ENCODE measurements around the gene PSMD1.
"Not testable (repeated sequence)": the region's sequence is repeated elsewhere in the genome, so short reads cannot be mapped to it uniquely, and the experiment has no call there.

The PSMD1 gene

DNA sequence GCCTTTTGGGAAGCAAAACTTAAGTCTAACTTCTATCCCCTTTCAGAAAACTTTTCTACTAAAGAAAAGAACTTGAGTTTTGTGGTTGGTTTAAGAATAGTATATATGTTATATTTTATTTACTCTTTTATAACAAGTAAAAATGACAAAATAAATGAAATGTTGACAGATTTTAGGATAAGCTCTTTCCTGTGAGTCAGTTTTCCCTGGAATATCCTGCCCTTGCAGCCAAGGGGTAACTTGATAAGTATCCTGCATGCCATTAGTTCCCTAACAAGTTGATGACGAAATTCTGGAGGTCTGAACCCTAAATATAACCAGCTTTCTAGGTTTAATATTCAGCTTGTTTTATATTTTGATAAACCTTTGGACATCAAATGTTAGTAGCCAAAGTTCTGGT lies 75.5 kb downstream of the PSMD1 start:
- CTCF ChIA-PET = interaction anchor here (1.4 kb wide), 1 partner anchor 9 kb away, joined by 3 read pairs; no protein-coding TSS in a partner anchor
- no peak for DNase-seq (ENCODE audit: extremely low spot score)
- TF ChIP-seq CTCF (IDR thresholded peaks at IDR 0.05; ENCODE audit: control extremely low read depth, extremely low read depth, low read depth, missing control alignments) = no peak
- POLR2A ChIA-PET = no interaction called here

- TF ChIP-seq CTCF (IDR thresholded peaks at IDR 0.05; ENCODE audit: control extremely low read depth, extremely low read depth, low read depth, missing control alignments) = no peak
- POLR2A ChIA-PET = no interaction called here
- CTCF ChIA-PET = interaction anchor here (1.3 to 2.1 kb wide), 4 partner anchors 10 to 278 kb away, joined by 3 to 10 read pairs (median 3); no protein-coding TSS in a partner anchor
- no peak for DNase-seq (ENCODE audit: extremely low spot score)
Measured at GRCh38 chr2:231133365-231134099, 76.9 kb downstream of the PSMD1 start.

GRCh38 chr2:231134910-231135655 lies 78.4 kb downstream of the PSMD1 start:
- ChIA-PET CTCF (interaction anchor here (1.0 to 2.1 kb wide), 4 partner anchors 10 to 277 kb away, joined by 3 to 10 read pairs (median 3); partner anchors contain the start of gene HTR2B), POLR2A (no interaction called here)
- no peak for DNase-seq (ENCODE audit: extremely low spot score)

GRCh38 chr2:231138699-231139098 lies 82.0 kb downstream of the PSMD1 start:
- no peak for TF ChIP-seq CTCF (IDR thresholded peaks at IDR 0.05; ENCODE audit: control extremely low read depth, extremely low read depth, low read depth, missing control alignments)
- ChIA-PET CTCF (interaction anchor here (1.2 kb wide), 1 partner anchor 18 kb away, joined by 3 read pairs; no protein-coding TSS in a partner anchor), POLR2A (no interaction called here)
- no peak for DNase-seq (ENCODE audit: extremely low spot score)

More at GRCh38 chr2:231134910-231135655, 78.4 kb downstream of the PSMD1 start:
- TF ChIP-seq CTCF (IDR thresholded peaks at IDR 0.05; ENCODE audit: control extremely low read depth, extremely low read depth, low read depth, missing control alignments) = no peak

- CTCF ChIA-PET = no interaction called here
- DNase-seq (ENCODE audit: extremely low spot score) = no peak
- POLR2A ChIA-PET = no interaction called here
- no peak for TF ChIP-seq CTCF (IDR thresholded peaks at IDR 0.05; ENCODE audit: control extremely low read depth, extremely low read depth, low read depth, missing control alignments)
Measured at GRCh38 chr2:231139796-231140195, 83.1 kb downstream of the PSMD1 start.

DNA sequence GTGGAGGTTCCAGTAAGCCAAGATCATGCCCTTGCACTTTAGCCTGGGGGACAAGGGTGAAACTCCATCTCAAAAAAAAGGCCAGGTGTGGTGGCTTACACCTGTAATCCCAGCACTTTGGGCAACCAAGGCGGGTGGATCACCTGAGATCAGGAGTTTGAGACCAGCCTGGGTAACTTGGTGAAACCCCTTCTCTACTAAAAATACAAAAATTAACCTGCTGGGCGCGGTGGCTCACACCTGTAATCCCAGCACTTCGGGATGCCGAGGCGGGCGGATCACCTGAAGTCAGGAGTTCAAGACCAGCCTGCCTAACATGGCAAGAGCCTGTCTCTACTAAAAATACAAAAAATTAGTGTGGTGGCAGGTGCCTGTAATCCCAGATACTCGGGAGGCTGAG lies 84.1 kb downstream of the PSMD1 start:
- POLR2A ChIA-PET; DNase-seq (ENCODE audit: extremely low spot score): not testable (repeated sequence)
- CTCF ChIA-PET = interaction anchor here (1.1 to 1.8 kb wide), 3 partner anchors 10 to 56 kb away, joined by 3 to 4 read pairs (median 4); no protein-coding TSS in a partner anchor

DNA sequence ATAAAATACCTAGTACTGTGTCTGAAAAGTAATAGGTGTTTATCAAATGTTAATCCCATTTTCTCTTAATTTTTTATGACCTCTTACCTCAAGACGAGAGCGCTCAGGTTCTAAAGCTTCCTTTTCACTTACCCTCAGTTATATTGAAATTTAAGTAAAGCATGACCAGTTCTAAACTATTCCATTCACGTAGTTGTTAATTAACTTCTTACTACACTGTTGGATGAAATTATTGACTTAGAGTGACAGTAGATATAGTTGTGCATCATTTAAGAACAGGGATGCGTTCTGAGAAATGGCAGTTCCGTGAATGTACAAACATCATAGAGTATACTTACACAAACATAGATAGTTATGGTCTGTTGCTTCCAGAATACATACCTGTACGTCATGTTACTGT lies 88.2 kb downstream of the PSMD1 start:
- no peak for DNase-seq (ENCODE audit: extremely low spot score)
- TF ChIP-seq CTCF (IDR thresholded peaks at IDR 0.05; ENCODE audit: control extremely low read depth, extremely low read depth, low read depth, missing control alignments) = no peak
- ChIA-PET POLR2A (no interaction called here), CTCF (interaction anchor here (1.2 kb wide), 1 partner anchor 17 kb away, joined by 4 read pairs; no protein-coding TSS in a partner anchor)

Data from GM10248 (cell line).